Middle frontal gyrus (tissue), 1 donor: ENCODE results near the gene FAM237A.
A peak's percentile ranks its signal among the peaks of the same experiment; 100 is the strongest.

Experiments
- DNase-seq: peaks from one replicate; pipeline ENCODE4 v3.0.0-alpha.2; 2015; ENCODE audit warnings: low spot score; ENCODE audit errors: extremely low spot score

Gene FAM237A

GRCh38 chr2:206688453-206688852 lies 46.2 kb downstream of the FAM237A start:
- DNase-seq = no peak

DNA sequence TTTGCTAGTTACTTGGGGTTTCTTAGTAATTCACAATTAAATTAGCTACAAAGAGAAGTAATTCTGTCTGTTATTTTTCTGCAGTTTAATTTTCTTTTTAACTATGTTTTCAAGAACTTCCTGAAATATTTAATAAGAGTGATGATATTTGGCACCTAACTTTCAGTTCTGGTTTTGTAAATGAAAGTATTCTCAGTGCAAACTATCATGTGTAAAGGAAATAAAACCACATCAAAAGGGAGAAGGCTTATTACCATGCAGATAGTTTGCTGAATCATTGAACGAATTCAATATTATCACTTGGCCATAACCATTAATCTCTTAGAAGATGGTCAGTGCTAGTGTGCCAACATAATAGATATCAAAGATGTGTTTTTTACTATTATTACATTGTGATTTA lies 46.7 kb downstream of the FAM237A start:
- DNase-seq = no peak

DNA sequence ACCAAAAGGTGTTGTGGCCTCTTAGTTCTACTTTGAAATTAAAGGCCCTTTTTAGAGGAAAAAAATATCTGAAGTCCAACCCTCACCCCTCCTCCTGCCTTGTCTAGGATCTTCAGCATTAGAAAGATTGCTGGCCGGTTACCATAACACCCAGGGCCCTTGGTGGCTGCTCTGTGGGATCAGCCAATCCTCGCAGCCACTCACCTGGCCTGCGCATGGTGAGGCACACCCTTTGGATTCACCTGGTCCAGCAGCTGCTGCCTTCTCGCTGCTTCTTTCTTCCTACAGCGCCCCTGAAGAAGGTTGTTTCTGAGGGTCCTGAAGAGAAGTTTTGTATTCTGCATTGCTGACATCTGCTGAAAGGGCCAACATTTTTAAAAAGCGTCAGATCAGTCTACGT lies 50.7 kb downstream of the FAM237A start:
- no peak for DNase-seq

DNA sequence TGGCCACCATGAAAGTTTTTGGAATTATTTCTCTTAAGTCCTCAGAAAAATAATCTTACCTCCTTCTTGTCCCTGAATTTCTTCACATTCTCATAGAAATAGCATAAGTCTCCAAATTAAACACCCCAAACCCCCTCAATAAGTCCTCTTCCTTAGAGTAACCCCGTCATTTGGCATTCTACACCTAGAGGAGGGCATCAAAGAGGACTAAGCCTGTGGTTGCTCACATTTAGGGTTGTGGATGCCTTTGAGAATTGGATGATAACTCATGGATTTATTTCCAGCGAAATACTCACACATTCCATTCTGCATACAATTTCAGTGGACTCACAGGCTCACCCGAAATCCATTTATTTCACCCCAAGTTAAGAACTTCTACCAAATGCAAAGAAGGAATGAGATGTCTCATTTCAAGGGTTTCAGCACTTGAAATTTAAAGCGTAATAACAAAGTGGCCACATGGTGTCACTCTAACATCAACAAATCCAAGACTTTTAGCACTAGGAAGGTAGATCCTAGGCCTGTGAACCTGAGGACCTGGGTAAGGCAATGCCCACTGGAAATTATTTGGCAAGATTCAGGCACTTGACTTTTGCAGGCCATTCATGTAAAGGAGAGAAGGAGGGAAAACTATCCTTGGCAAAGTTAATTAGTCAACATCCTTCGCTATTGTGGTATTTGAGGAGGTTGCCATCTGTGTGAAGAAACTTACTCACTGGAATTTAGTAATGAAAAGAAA lies 51.3 kb downstream of the FAM237A start:
- peak; percentile 45 for DNase-seq

DNA sequence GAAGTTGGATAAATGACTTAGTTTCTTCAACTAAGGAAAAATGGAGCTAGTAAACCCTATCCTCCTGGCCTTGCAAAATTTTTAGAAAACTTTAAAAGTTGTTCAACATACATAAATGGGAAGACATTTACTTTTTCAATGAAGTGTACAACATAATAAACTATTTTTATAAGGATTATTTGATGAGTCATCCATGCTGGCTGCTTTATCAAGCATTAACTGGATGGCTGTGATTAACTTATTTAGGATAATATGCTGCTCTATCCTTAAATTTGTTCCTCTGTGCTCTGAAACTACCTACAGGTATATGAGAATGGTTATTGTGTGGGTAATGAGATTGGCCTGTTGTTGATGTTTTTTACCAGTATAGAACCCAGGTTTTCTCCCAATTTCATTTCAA lies 54.6 kb downstream of the FAM237A start:
- no peak for DNase-seq

GRCh38 chr2:206698811-206699210 lies 56.5 kb downstream of the FAM237A start:
- DNase-seq = no peak
